ENCODE measurements around the gene NARF.

Gene NARF

GRCh38 chr17:82496529-82497434, 38.2 kb downstream of the NARF start:
- Mint-ChIP-seq H3K4me1 (peaks cover 12% of the 10 kb centered on the region), H3K27ac (no peak overlapping the region), H3K9me3 (no peaks in the 10 kb centered on the region), H3K27me3 (ENCODE audit: low read depth, poor library complexity) (peaks cover 20% of the 10 kb centered on the region), H3K36me3 (ENCODE audit: low read depth) (no peaks in the 10 kb centered on the region), H3K4me3 (peak overlapping the region; percentile 64)
- peak; percentile 98 for DNase-seq
- no peak for TF ChIP-seq CTCF (IDR thresholded peaks at IDR 0.05)

GRCh38 chr17:82497483-82498405, 39.2 kb downstream of the NARF start:
- Mint-ChIP-seq H3K4me3 (peak overlapping the region; percentile 86), H3K27me3 (ENCODE audit: low read depth, poor library complexity) (peaks cover 20% of the 10 kb centered on the region), H3K9me3 (no peaks in the 10 kb centered on the region), H3K4me1 (peaks cover 12% of the 10 kb centered on the region), H3K36me3 (ENCODE audit: low read depth) (no peaks in the 10 kb centered on the region), H3K27ac (peak overlapping the region; percentile 86)
- peak; percentile 54 for DNase-seq
- no peak for TF ChIP-seq CTCF (IDR thresholded peaks at IDR 0.05)

GRCh38 chr17:82502207-82502606, 43.7 kb downstream of the NARF start:
- DNase-seq, result no peak
- Mint-ChIP-seq H3K9me3 (no peaks in the 10 kb centered on the region), H3K4me1 (peaks cover 9% of the 10 kb centered on the region), H3K4me3 (no peak overlapping the region), H3K36me3 (ENCODE audit: low read depth) (no peaks in the 10 kb centered on the region), H3K27ac (no peak overlapping the region), H3K27me3 (ENCODE audit: low read depth, poor library complexity) (peaks cover 7% of the 10 kb centered on the region)
- no peak for TF ChIP-seq CTCF (IDR thresholded peaks at IDR 0.05)

GRCh38 chr17:82503094-82503727, 44.7 kb downstream of the NARF start:
- H3K4me1 Mint-ChIP-seq, result peaks cover 14% of the 10 kb centered on the region
- no peaks in the 10 kb centered on the region for H3K36me3 Mint-ChIP-seq (ENCODE audit: low read depth)
- TF ChIP-seq CTCF (IDR thresholded peaks at IDR 0.05), result no peak
- peaks cover 3% of the 10 kb centered on the region for H3K9me3 Mint-ChIP-seq
- H3K27me3 Mint-ChIP-seq (ENCODE audit: low read depth, poor library complexity), result peaks cover 3% of the 10 kb centered on the region
- H3K27ac Mint-ChIP-seq, result no peak overlapping the region
- no peak for DNase-seq
- H3K4me3 Mint-ChIP-seq, result no peak overlapping the region

- TF ChIP-seq CTCF (IDR thresholded peaks at IDR 0.05), result no peak
- no peak for DNase-seq
- Mint-ChIP-seq H3K4me1 (peaks cover 14% of the 10 kb centered on the region), H3K27me3 (ENCODE audit: low read depth, poor library complexity) (peaks cover 3% of the 10 kb centered on the region), H3K4me3 (no peak overlapping the region), H3K36me3 (ENCODE audit: low read depth) (no peaks in the 10 kb centered on the region), H3K27ac (no peak overlapping the region), H3K9me3 (peaks cover 3% of the 10 kb centered on the region)
Observed at GRCh38 chr17:82503728-82504308, 45.3 kb downstream of the NARF start.
